Erythroblast (primary cell): ENCODE measurements around the gene PATJ.

Experiments used
- GATA1 ChIP-seq: IDR thresholded peaks from 2 replicates; pipeline ENCODE4 v1.6.1; 2011; ENCODE audit warnings: low read depth, mild to moderate bottlenecking, control low read depth, low read length, moderate library complexity
- POLR2A ChIP-seq: IDR thresholded peaks from 2 replicates; pipeline ENCODE4 v1.6.1; 2011; ENCODE audit warnings: mild to moderate bottlenecking, low read length

DNA sequence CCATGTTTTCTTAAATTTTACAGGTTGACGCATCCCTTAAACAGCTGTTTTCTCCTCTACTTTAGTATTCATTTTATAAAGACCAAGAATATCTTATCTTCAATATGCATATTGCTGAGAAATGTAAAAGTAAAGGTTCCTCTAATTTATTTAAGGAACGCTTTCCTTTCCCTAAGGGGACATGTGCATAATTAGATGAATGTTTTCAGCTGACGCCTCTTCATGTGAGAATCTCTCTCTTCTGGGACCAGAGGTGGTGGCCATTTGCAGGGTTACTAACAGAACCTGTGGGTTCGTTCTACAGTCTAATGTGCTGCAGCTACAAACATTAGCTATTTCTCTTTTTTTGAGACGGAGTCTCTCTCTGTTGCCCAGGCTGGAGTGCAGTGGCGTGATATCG, 304.6 kb downstream of the PATJ start:
- TF ChIP-seq POLR2A, result no peak
- TF ChIP-seq GATA1, result no peak
